ENCODE results near the gene SLC38A5. TPM values are rescaled to one million over a fixed set of nuclear protein-coding genes. Genes with fewer than 3 reads are reported as not detected.

Gene SLC38A5
- polyA plus RNA-seq, 1 experiment: 5.3 TPM

DNA sequence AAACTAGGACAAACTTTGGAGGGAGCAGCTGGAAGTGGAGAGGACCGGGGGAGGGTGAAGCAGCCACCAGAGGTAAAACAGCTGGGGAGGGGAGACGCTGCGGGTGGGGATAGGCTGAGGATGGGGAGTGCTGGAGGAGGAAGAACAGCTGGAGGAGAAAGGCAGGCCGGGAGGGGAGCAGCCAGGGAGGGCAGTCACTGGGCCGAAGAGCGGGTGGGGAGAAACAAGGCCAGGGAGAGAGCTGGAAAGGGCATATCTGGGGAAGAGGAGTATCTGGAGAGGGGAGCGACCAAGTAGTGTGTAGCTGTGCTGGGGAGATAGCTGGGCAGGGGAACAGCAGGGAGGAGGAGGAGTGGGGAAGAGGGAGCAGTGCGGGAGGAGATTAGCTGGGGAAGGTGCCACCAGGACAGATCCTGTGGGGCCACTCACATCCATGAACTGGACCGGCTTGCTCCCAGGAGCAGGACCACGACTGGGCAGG, 2.7 kb downstream of the SLC38A5 start:
- no peak overlapping the region for H3K4me3 ChIP-seq (ENCODE audit: low read depth, low read length)
- no peak for TF ChIP-seq CTCF (IDR thresholded peaks at IDR 0.05; ENCODE audit: insufficient read depth, low read depth, low read length)
- ChIA-PET POLR2A (no interaction called here), CTCF (no interaction called here)
- DNase-seq (ENCODE audit: low read depth): no peak
- no peaks in the 10 kb centered on the region for H3K36me3 ChIP-seq (ENCODE audit: control insufficient read depth, insufficient read depth, low read length)
- no peaks in the 10 kb centered on the region for H3K27me3 ChIP-seq (ENCODE audit: control insufficient read depth, insufficient read depth, low read length)

DNA sequence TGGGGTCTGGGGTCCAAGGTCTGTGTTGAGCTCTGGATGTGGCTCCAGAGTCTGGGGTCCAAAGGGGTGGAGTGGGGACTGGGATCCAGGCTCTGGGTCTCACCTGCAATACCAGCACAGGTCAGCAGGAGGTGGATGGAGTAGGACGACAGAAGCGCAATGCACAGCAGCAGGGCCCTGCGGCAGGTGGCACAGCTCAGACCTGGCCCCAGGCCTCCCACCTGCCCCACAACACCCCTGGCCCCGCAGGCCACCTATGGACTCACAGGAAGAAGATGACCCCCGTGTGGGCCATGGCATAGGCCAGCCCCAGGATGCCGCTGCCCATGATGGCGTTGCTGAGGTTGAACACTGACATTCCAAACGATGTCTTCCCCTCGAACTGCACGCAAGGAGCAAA, 3.4 kb downstream of the SLC38A5 start:
- H3K36me3 ChIP-seq (ENCODE audit: control insufficient read depth, insufficient read depth, low read length): no peaks in the 10 kb centered on the region
- no peaks in the 10 kb centered on the region for H3K27me3 ChIP-seq (ENCODE audit: control insufficient read depth, insufficient read depth, low read length)
- no peak for TF ChIP-seq CTCF (IDR thresholded peaks at IDR 0.05; ENCODE audit: insufficient read depth, low read depth, low read length)
- POLR2A ChIA-PET: no interaction called here
- no peak overlapping the region for H3K4me3 ChIP-seq (ENCODE audit: low read depth, low read length)
- CTCF ChIA-PET: no interaction called here
- DNase-seq (ENCODE audit: low read depth): no peak

DNA sequence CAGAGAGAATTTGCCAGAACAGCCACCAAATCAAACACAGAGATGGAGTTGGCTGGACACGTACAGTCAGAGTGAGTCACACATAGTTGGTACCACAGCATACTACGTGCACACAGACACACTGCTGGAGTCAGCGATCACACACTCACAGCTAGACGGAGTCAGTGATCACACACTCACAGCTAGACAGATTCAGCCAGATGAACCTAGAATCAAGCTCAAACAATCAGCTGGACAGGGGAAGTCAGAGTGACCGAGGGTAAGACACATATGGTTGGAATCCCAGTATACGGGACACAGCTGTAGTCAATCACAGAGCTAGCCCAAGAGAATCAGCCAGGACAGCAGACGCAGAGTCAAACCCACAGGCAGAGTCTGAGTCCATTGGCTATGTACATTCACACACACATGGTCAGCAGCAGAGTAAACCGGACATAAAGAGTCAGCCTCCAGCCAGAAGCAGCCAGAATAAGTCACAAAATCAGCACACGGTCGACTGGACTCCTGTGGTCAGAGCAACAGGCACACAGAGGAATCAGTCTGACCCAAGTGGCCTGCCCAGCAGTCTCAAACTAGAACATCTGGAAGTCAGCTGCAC, 4.6 kb downstream of the SLC38A5 start:
- CTCF ChIA-PET: interaction anchor here (1.1 kb wide), 1 partner anchor 28 kb away, joined by 3 read pairs; no protein-coding TSS in a partner anchor
- Histone ChIP-seq H3K4me3 (ENCODE audit: low read depth, low read length) (no peak overlapping the region), H3K36me3 (ENCODE audit: control insufficient read depth, insufficient read depth, low read length) (no peaks in the 10 kb centered on the region), H3K27me3 (ENCODE audit: control insufficient read depth, insufficient read depth, low read length) (no peaks in the 10 kb centered on the region)
- no peak for TF ChIP-seq CTCF (IDR thresholded peaks at IDR 0.05; ENCODE audit: insufficient read depth, low read depth, low read length)
- POLR2A ChIA-PET: interaction anchor here (0.9 kb wide), 1 partner anchor 22 kb away, joined by 6 read pairs; no protein-coding TSS in a partner anchor
- peak; percentile 61 for DNase-seq (ENCODE audit: low read depth)

DNA sequence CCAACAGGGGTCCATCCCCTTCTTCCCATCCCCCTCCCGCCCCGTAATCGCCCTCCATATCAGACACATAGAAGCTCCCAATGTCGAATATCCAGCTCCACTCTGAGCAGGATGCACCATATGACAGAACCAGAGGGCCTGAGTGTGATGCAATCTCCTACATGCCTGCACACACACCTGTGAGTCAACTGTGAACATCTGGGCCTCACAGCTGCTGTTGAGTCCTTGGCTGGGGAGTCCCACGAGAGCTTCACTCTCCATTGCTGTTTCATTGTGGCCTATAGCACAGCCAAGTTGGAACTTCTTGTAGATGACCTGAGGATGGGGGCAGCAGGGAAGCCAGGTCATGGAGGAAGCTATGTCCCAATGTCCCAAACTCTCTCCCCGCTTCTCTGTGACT, 8.2 kb downstream of the SLC38A5 start:
- TF ChIP-seq CTCF (IDR thresholded peaks at IDR 0.05; ENCODE audit: insufficient read depth, low read depth, low read length): no peak
- CTCF ChIA-PET: interaction anchor here (0.8 kb wide), 1 partner anchor 378 kb away, joined by 3 read pairs; no protein-coding TSS in a partner anchor
- Histone ChIP-seq H3K36me3 (ENCODE audit: control insufficient read depth, insufficient read depth, low read length) (no peaks in the 10 kb centered on the region), H3K4me3 (ENCODE audit: low read depth, low read length) (no peak overlapping the region), H3K27me3 (ENCODE audit: control insufficient read depth, insufficient read depth, low read length) (no peaks in the 10 kb centered on the region)
- DNase-seq (ENCODE audit: low read depth): no peak
- POLR2A ChIA-PET: no interaction called here

GRCh38 chrX:48460606-48461005, 9.5 kb downstream of the SLC38A5 start:
- TF ChIP-seq CTCF (IDR thresholded peaks at IDR 0.05; ENCODE audit: insufficient read depth, low read depth, low read length): no peak
- Histone ChIP-seq H3K27me3 (ENCODE audit: control insufficient read depth, insufficient read depth, low read length) (no peaks in the 10 kb centered on the region), H3K4me3 (ENCODE audit: low read depth, low read length) (no peak overlapping the region), H3K36me3 (ENCODE audit: control insufficient read depth, insufficient read depth, low read length) (no peaks in the 10 kb centered on the region)
- ChIA-PET POLR2A (no interaction called here), CTCF (no interaction called here)
- DNase-seq (ENCODE audit: low read depth): no peak
